ENCODE results near the gene DPF3.

Gene DPF3

DNA sequence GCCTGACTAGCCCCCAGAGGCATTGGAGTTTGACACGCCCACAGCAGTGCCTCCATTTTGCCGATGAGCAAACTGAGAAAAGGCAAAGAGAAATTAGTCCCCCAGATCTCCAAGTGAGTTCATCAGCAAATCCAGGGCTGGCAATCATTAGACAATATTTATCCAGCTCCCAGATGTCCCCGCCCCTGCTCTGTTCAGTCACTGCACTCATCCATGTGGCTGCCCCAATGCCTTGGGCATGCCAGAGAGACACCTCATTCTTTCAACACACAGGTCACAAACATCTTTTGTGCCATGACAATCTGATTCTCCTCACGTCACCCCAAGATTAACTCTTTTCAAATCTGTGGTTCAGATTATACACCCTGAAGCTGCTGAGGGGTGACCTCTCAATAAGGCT, 43.5 kb downstream of the DPF3 start:
- no peak overlapping the region for H3K9ac ChIP-seq (ENCODE audit: low read length)
- no peak overlapping the region for H3K4me3 ChIP-seq (ENCODE audit: low read length)
- no peaks in the 10 kb centered on the region for H3K27me3 ChIP-seq (ENCODE audit: control insufficient read depth, insufficient read depth, low read length)
- no peaks in the 10 kb centered on the region for H3K9me3 ChIP-seq (ENCODE audit: control insufficient read depth, low read depth, low read length)
- peaks cover 8% of the 10 kb centered on the region for H3K4me1 ChIP-seq (ENCODE audit: control insufficient read depth, low read depth, low read length)
- H3K27ac ChIP-seq (ENCODE audit: low read length): no peak overlapping the region
- H3K36me3 ChIP-seq (ENCODE audit: control insufficient read depth, low read depth, low read length): no peaks in the 10 kb centered on the region

DNA sequence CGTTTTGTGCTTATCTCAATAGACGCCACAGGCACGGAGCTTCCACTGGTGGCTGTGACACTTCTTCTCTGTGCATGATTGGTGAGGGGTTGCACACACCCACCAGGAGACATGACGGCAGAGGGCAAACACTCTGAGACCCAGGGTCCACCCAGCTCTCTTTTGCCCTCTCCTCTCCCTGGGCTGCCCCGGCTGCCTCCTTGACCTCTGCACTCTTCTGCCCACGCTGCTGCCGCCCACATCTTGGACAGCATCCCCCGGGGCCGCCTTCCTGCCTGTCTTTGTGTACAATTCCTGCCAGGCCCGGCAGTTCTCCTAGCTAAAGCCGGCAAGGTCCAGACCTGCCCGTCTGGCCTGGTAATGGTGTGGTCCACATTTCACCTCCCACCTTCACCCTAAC, 44.7 kb downstream of the DPF3 start:
- Histone ChIP-seq H3K9me3 (ENCODE audit: control insufficient read depth, low read depth, low read length) (no peaks in the 10 kb centered on the region), H3K36me3 (ENCODE audit: control insufficient read depth, low read depth, low read length) (no peaks in the 10 kb centered on the region), H3K4me1 (ENCODE audit: control insufficient read depth, low read depth, low read length) (peaks cover 8% of the 10 kb centered on the region), H3K27ac (ENCODE audit: low read length) (no peak overlapping the region), H3K9ac (ENCODE audit: low read length) (no peak overlapping the region), H3K27me3 (ENCODE audit: control insufficient read depth, insufficient read depth, low read length) (no peaks in the 10 kb centered on the region), H3K4me3 (ENCODE audit: low read length) (no peak overlapping the region)

- no peak overlapping the region for H3K27ac ChIP-seq (ENCODE audit: low read length)
- no peaks in the 10 kb centered on the region for H3K9me3 ChIP-seq (ENCODE audit: control insufficient read depth, low read depth, low read length)
- H3K9ac ChIP-seq (ENCODE audit: low read length): no peak overlapping the region
- H3K4me3 ChIP-seq (ENCODE audit: low read length): no peak overlapping the region
- H3K36me3 ChIP-seq (ENCODE audit: control insufficient read depth, low read depth, low read length): no peaks in the 10 kb centered on the region
- no peaks in the 10 kb centered on the region for H3K27me3 ChIP-seq (ENCODE audit: control insufficient read depth, insufficient read depth, low read length)
- peaks cover 8% of the 10 kb centered on the region for H3K4me1 ChIP-seq (ENCODE audit: control insufficient read depth, low read depth, low read length)
Measured at GRCh38 chr14:72847721-72848120, 46.2 kb downstream of the DPF3 start.

GRCh38 chr14:72845683-72846082, 48.2 kb downstream of the DPF3 start:
- Histone ChIP-seq H3K27ac (ENCODE audit: low read length) (no peak overlapping the region), H3K27me3 (ENCODE audit: control insufficient read depth, insufficient read depth, low read length) (no peaks in the 10 kb centered on the region), H3K9me3 (ENCODE audit: control insufficient read depth, low read depth, low read length) (no peaks in the 10 kb centered on the region), H3K4me3 (ENCODE audit: low read length) (no peak overlapping the region), H3K4me1 (ENCODE audit: control insufficient read depth, low read depth, low read length) (no peaks in the 10 kb centered on the region), H3K36me3 (ENCODE audit: control insufficient read depth, low read depth, low read length) (no peaks in the 10 kb centered on the region), H3K9ac (ENCODE audit: low read length) (no peak overlapping the region)

DNA sequence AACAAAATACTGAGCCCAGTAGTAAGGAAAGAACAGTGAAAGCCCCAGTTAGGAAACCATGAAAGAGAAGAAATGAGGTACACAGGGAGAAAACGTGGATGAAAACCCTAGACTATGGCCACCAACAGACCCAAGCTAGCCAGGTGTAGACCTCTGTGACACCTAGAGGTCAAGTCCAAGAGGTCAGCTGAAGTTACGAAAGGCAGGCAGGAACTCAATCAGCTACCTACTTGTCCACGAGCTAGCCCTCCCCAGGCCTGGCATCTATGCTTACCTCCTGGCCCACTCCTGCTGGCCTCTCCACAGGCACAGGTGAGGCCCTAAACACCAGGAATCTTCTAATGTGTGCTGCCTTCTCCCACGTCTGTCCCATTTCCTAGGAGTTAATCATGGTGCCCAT, 48.7 kb downstream of the DPF3 start:
- no peaks in the 10 kb centered on the region for H3K27me3 ChIP-seq (ENCODE audit: control insufficient read depth, insufficient read depth, low read length)
- H3K27ac ChIP-seq (ENCODE audit: low read length): no peak overlapping the region
- H3K9ac ChIP-seq (ENCODE audit: low read length): no peak overlapping the region
- H3K4me1 ChIP-seq (ENCODE audit: control insufficient read depth, low read depth, low read length): no peaks in the 10 kb centered on the region
- H3K4me3 ChIP-seq (ENCODE audit: low read length): no peak overlapping the region
- no peaks in the 10 kb centered on the region for H3K36me3 ChIP-seq (ENCODE audit: control insufficient read depth, low read depth, low read length)
- no peaks in the 10 kb centered on the region for H3K9me3 ChIP-seq (ENCODE audit: control insufficient read depth, low read depth, low read length)

GRCh38 chr14:72844524-72844923, 49.4 kb downstream of the DPF3 start:
- H3K27ac ChIP-seq (ENCODE audit: low read length): no peak overlapping the region
- H3K27me3 ChIP-seq (ENCODE audit: control insufficient read depth, insufficient read depth, low read length): no peaks in the 10 kb centered on the region
- no peaks in the 10 kb centered on the region for H3K36me3 ChIP-seq (ENCODE audit: control insufficient read depth, low read depth, low read length)
- H3K9me3 ChIP-seq (ENCODE audit: control insufficient read depth, low read depth, low read length): no peaks in the 10 kb centered on the region
- H3K9ac ChIP-seq (ENCODE audit: low read length): no peak overlapping the region
- H3K4me1 ChIP-seq (ENCODE audit: control insufficient read depth, low read depth, low read length): no peaks in the 10 kb centered on the region
- H3K4me3 ChIP-seq (ENCODE audit: low read length): no peak overlapping the region

GRCh38 chr14:72839753-72840607, 53.9 kb downstream of the DPF3 start:
- Histone ChIP-seq H3K4me3 (ENCODE audit: low read length) (no peak overlapping the region), H3K36me3 (ENCODE audit: control insufficient read depth, low read depth, low read length) (no peaks in the 10 kb centered on the region), H3K9ac (ENCODE audit: low read length) (no peak overlapping the region), H3K4me1 (ENCODE audit: control insufficient read depth, low read depth, low read length) (no peaks in the 10 kb centered on the region), H3K27ac (ENCODE audit: low read length) (no peak overlapping the region), H3K9me3 (ENCODE audit: control insufficient read depth, low read depth, low read length) (no peaks in the 10 kb centered on the region), H3K27me3 (ENCODE audit: control insufficient read depth, insufficient read depth, low read length) (no peaks in the 10 kb centered on the region)

GRCh38 chr14:72839351-72839750, 54.5 kb downstream of the DPF3 start:
- no peaks in the 10 kb centered on the region for H3K4me1 ChIP-seq (ENCODE audit: control insufficient read depth, low read depth, low read length)
- H3K9ac ChIP-seq (ENCODE audit: low read length): no peak overlapping the region
- no peaks in the 10 kb centered on the region for H3K9me3 ChIP-seq (ENCODE audit: control insufficient read depth, low read depth, low read length)
- H3K4me3 ChIP-seq (ENCODE audit: low read length): no peak overlapping the region
- no peaks in the 10 kb centered on the region for H3K36me3 ChIP-seq (ENCODE audit: control insufficient read depth, low read depth, low read length)
- H3K27me3 ChIP-seq (ENCODE audit: control insufficient read depth, insufficient read depth, low read length): no peaks in the 10 kb centered on the region
- no peak overlapping the region for H3K27ac ChIP-seq (ENCODE audit: low read length)

GRCh38 chr14:72836085-72836484, 57.8 kb downstream of the DPF3 start:
- no peaks in the 10 kb centered on the region for H3K36me3 ChIP-seq (ENCODE audit: control insufficient read depth, low read depth, low read length)
- peaks cover under 1% of the 10 kb centered on the region for H3K4me1 ChIP-seq (ENCODE audit: control insufficient read depth, low read depth, low read length)
- no peak overlapping the region for H3K4me3 ChIP-seq (ENCODE audit: low read length)
- no peaks in the 10 kb centered on the region for H3K9me3 ChIP-seq (ENCODE audit: control insufficient read depth, low read depth, low read length)
- H3K27me3 ChIP-seq (ENCODE audit: control insufficient read depth, insufficient read depth, low read length): no peaks in the 10 kb centered on the region
- no peak overlapping the region for H3K9ac ChIP-seq (ENCODE audit: low read length)
- no peak overlapping the region for H3K27ac ChIP-seq (ENCODE audit: low read length)

DNA sequence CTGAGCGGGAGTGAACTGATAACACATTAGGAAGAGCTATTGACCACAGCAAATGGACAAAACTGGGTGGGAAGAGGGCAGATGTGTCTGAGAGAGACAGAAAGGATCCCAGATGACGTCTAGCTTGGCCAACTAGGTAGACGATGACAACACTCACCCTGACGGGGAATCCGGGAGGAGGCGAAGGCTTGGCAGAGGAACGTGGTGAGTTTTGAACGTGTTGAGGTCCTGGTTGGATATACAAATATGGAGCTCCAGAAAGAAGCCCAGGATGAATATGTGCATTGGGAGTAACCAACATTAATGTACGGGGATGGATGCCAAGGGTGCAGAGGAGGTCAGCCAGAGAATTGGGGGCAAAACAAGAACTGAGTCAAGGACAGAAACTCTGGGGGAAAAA, 60.7 kb downstream of the DPF3 start:
- Histone ChIP-seq H3K27me3 (ENCODE audit: control insufficient read depth, insufficient read depth, low read length) (no peaks in the 10 kb centered on the region), H3K9ac (ENCODE audit: low read length) (no peak overlapping the region)

GRCh38 chr14:72830786-72831594, 62.9 kb downstream of the DPF3 start:
- Histone ChIP-seq H3K36me3 (ENCODE audit: control insufficient read depth, low read depth, low read length) (no peaks in the 10 kb centered on the region), H3K9ac (ENCODE audit: low read length) (no peak overlapping the region), H3K4me3 (ENCODE audit: low read length) (no peak overlapping the region), H3K27me3 (ENCODE audit: control insufficient read depth, insufficient read depth, low read length) (no peaks in the 10 kb centered on the region), H3K4me1 (ENCODE audit: control insufficient read depth, low read depth, low read length) (peaks cover 8% of the 10 kb centered on the region), H3K9me3 (ENCODE audit: control insufficient read depth, low read depth, low read length) (no peaks in the 10 kb centered on the region), H3K27ac (ENCODE audit: low read length) (no peak overlapping the region)

More for the DNA sequence above, 60.7 kb downstream of the DPF3 start:
- Histone ChIP-seq H3K36me3 (ENCODE audit: control insufficient read depth, low read depth, low read length) (no peaks in the 10 kb centered on the region), H3K27ac (ENCODE audit: low read length) (no peak overlapping the region), H3K4me1 (ENCODE audit: control insufficient read depth, low read depth, low read length) (peaks cover 8% of the 10 kb centered on the region), H3K9me3 (ENCODE audit: control insufficient read depth, low read depth, low read length) (no peaks in the 10 kb centered on the region), H3K4me3 (ENCODE audit: low read length) (no peak overlapping the region)

Measured in iPS-18a (cell line).